Upper lobe of left lung (tissue), 6 donors: ENCODE results near the gene NUDC. TPM values are rescaled to one million over a fixed set of nuclear protein-coding genes. Genes with fewer than 3 reads are reported as not detected.

ENCODE experiments used
- ATAC-seq, 2 donors: fragments of 200-7000 bp; cut with Tn5 transposase; one replicate each; pipeline ENCODE4 v1.9.1; 2022; ENCODE audit warnings: mild to moderate bottlenecking in 2 of 2, moderate library complexity in 2 of 2; ENCODE audit not compliant: low FRiP score in 2 of 2
- DNase-seq, 2 donors: peaks; one replicate each; pipeline ENCODE4 v3.0.0-alpha.2; 2019 to 2020
- H3K27ac ChIP-seq, 4 donors: fragments of 200-600 bp; sonication (generic); one replicate each; pipeline ENCODE4 v1.5.1; 2016 to 2019
- H3K27me3 ChIP-seq, 4 donors: fragments of 200-600 bp; sonication (generic); one replicate each; pipeline ENCODE4 v1.5.1; 2017 to 2019
- H3K36me3 ChIP-seq, 4 donors: fragments of 200-600 bp; sonication (generic); one replicate each; pipeline ENCODE4 v1.5.1; 2016 to 2019
- H3K4me1 ChIP-seq, 4 donors: fragments of 200-600 bp; sonication (generic); one replicate each; pipeline ENCODE4 v1.5.1; 2018 to 2019
- H3K4me3 ChIP-seq, 4 donors: fragments of 200-600 bp; sonication (generic); one replicate each; pipeline ENCODE4 v1.5.1; 2017 to 2019; ENCODE audit warnings: mild to moderate bottlenecking in 2 of 4, moderate library complexity in 1 of 4
- H3K9me3 ChIP-seq, 4 donors: fragments of 200-600 bp; sonication (generic); one replicate each; pipeline ENCODE4 v1.5.1; 2018 to 2019
- CTCF ChIP-seq, 6 experiments: fragments of 450-650 bp in 4 of 6; fragments of 200-600 bp in 2 of 6; sonication (generic) in 2 of 6; IDR thresholded peaks; one replicate each; pipeline ENCODE4 v1.5.1; 2016 to 2019; ENCODE audit warnings: antibody characterized with exemption in 6 of 6
- EP300 ChIP-seq, 4 donors: sonication (generic); formaldehyde crosslinking; IDR thresholded peaks; one replicate each; pipeline ENCODE4 v1.5.1; 2017; ENCODE audit warnings: antibody characterized with exemption in 4 of 4, control low read depth in 2 of 4
- POLR2A ChIP-seq, 4 donors: fragments of 450-650 bp; IDR thresholded peaks; one replicate each; pipeline ENCODE4 v1.5.1; 2016 to 2017; ENCODE audit warnings: antibody characterized with exemption in 4 of 4, mild to moderate bottlenecking in 2 of 4
- POLR2AphosphoS5 ChIP-seq, 2 donors: sonication (generic); formaldehyde crosslinking; IDR thresholded peaks; one replicate each; pipeline ENCODE4 v1.5.1; 2017; ENCODE audit warnings: antibody characterized with exemption in 2 of 2
- WGBS, 2 donors: methylation state at CpG; one replicate each; pipeline ENCODE4 v1.1.5; 2017 to 2018; 5-methylcytosine and 5-hydroxymethylcytosine counted together
- total RNA-seq, 6 donors: library from RNA; depleted of rRNA in 4 of 6; stranded (reverse); fragments of >200 nt in 4 of 6; gene quantifications; one replicate each; pipeline versions ENCODE4 v1.1.0 to v1.2.1, GENCODE V29; 2016 to 2021
- donor health status: DM: no; HTN: no; CAD: no; lungs with moderate emphysema.
- donor health status: DM: no; HTN: yes; CAD: no; lungs with severe emphysema.

The NUDC gene
- total RNA-seq, 6 donors from 2014 or later, result 41.9 to 81.2 (median 60.2) TPM

- TF ChIP-seq POLR2A (IDR thresholded peaks at IDR 0.05), result no peak
- no peak for TF ChIP-seq EP300 (IDR thresholded peaks at IDR 0.05)
- no peak for TF ChIP-seq POLR2AphosphoS5 (IDR thresholded peaks at IDR 0.05)
- no peak for TF ChIP-seq CTCF (IDR thresholded peaks at IDR 0.05)
- H3K27me3 ChIP-seq, result peaks cover 0 to 15% (median 10%) of the 10 kb centered on the region in 4 donors
- H3K36me3 ChIP-seq, result no peaks in the 10 kb centered on the region
Observed at GRCh38 chr1:26957306-26957705, 35.8 kb downstream of the NUDC start.

GRCh38 chr1:26959270-26959669 lies 37.7 kb downstream of the NUDC start:
- Histone ChIP-seq H3K27me3 (peaks cover 0 to 15% (median 10%) of the 10 kb centered on the region in 4 donors), H3K4me3 (peak overlapping the region in 3 of 4 donors; percentile 65 to 73 (median 72)), H3K9me3 (no peaks in the 10 kb centered on the region), H3K36me3 (no peaks in the 10 kb centered on the region), H3K27ac (peak overlapping the region in 1 of 4 donors; percentile 76), H3K4me1 (peaks cover 11 to 25% (median 16%) of the 10 kb centered on the region in 4 donors)
- WGBS, 2 donors, result 25 to 31% methylated on average over 13 of the region's 13 CpGs
- TF ChIP-seq POLR2AphosphoS5 (IDR thresholded peaks at IDR 0.05) (no peak), POLR2A (IDR thresholded peaks at IDR 0.05) (no peak), EP300 (IDR thresholded peaks at IDR 0.05) (no peak), CTCF (IDR thresholded peaks at IDR 0.05) (no peak)
- DNase-seq (no peak), ATAC-seq (no peak)

More at GRCh38 chr1:26957306-26957705, 35.8 kb downstream of the NUDC start:
- H3K9me3 ChIP-seq, result no peaks in the 10 kb centered on the region
- WGBS, 2 donors, result 90 to 91% methylated on average over 3 of the region's 3 CpGs
- H3K4me3 ChIP-seq, result no peak overlapping the region
- H3K4me1 ChIP-seq, result peaks cover 11 to 25% (median 16%) of the 10 kb centered on the region in 4 donors
- H3K27ac ChIP-seq, result no peak overlapping the region
- DNase-seq (no peak), ATAC-seq (no peak)

GRCh38 chr1:26959722-26960624 lies 38.4 kb downstream of the NUDC start, which contains the start of gene KDF1:
Gene KDF1 (minus strand): TSS chr1:26960468. CDS start chr1:26952380, 8,088 bp downstream.
- Histone ChIP-seq H3K4me1 (peaks cover 11 to 25% (median 16%) of the 10 kb centered on the region in 4 donors), H3K4me3 (peak within 1 kb of the TSS; percentile 11 to 73 (median 68)), H3K36me3 (no peaks in the 10 kb centered on the region), H3K9me3 (no peaks in the 10 kb centered on the region), H3K27ac (peak within 1 kb of the TSS; percentile 49 to 77 (median 76)), H3K27me3 (peaks cover 0 to 15% (median 10%) of the 10 kb centered on the region in 4 donors)
- DNase-seq (peak; percentile 88 to 95), ATAC-seq (peak; percentile 84 to 95)
- TF ChIP-seq POLR2A (IDR thresholded peaks at IDR 0.05) (peak in 3 of 4 donors; percentile 45 to 82 (median 46)), POLR2AphosphoS5 (IDR thresholded peaks at IDR 0.05) (peak in 1 of 2 donors; percentile 50), CTCF (IDR thresholded peaks at IDR 0.05) (peak in 4 of 6 experiments; percentile 22 to 80 (median 56)), EP300 (IDR thresholded peaks at IDR 0.05) (no peak)
- WGBS, 2 donors, result 1 to 4% methylated on average over 5 to 52 of the region's 86 CpGs

- Histone ChIP-seq H3K27me3 (peaks cover 0 to 15% (median 10%) of the 10 kb centered on the region in 4 donors), H3K4me1 (peaks cover 11 to 25% (median 16%) of the 10 kb centered on the region in 4 donors), H3K27ac (peak overlapping the region in 3 of 4 donors; percentile 75 to 77 (median 76)), H3K9me3 (no peaks in the 10 kb centered on the region), H3K36me3 (no peaks in the 10 kb centered on the region), H3K4me3 (peak overlapping the region in 3 of 4 donors; percentile 65 to 73 (median 72))
- WGBS, 2 donors, result 10 to 27% methylated on average over 1 of the region's 3 CpGs
- no peak for DNase-seq
- ATAC-seq, result no peak
- no peak for TF ChIP-seq POLR2AphosphoS5 (IDR thresholded peaks at IDR 0.05)
- TF ChIP-seq CTCF (IDR thresholded peaks at IDR 0.05), result no peak
- TF ChIP-seq POLR2A (IDR thresholded peaks at IDR 0.05), result no peak
- TF ChIP-seq EP300 (IDR thresholded peaks at IDR 0.05), result no peak
Observed at GRCh38 chr1:26960625-26960966, 39.1 kb downstream of the NUDC start.
